ENCODE data around the gene ZDHHC22.

Gene ZDHHC22

DNA sequence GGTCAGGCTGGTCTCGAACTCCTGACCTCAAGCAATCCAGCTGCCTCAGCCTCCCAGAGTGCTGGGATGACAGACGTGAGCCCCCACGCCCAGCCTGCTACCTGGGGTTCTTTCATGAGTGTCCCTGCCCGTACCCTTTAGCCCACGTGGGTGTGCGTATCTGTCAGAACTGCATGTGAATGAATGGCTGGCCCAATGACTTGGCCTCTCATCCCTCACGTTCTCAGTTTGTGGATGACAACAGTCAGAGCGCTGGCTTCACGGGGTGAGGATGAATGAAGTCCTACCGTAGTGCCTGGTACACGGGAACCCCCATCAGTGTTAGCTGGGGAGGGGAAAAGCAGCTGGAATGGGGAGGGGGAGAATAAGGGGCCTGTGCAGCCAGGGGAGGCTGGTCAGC, 16.1 kb upstream of the ZDHHC22 start:
- DNase-seq (ENCODE audit: low read depth, low spot score), result no peak

DNA sequence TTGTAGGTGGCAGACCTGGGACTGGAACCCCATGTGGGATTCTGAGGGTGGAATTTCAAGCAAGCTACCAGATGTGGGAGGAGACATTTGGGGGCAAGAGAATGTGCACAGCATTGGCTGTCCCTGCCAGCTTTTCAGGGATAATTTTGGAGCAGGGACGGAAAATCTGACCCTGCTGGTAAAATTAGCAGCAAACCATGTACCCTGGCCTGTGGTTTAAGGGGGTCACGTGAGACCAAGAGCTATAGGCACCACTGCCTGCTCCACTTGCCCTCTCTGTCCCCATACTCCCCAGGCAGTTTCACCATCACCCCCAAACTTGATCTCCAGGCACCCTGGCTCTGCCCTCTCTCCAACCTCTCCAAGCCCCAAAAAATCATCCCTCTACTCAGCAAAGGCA, 13.5 kb upstream of the ZDHHC22 start:
- DNase-seq (ENCODE audit: low read depth, low spot score), result no peak

DNA sequence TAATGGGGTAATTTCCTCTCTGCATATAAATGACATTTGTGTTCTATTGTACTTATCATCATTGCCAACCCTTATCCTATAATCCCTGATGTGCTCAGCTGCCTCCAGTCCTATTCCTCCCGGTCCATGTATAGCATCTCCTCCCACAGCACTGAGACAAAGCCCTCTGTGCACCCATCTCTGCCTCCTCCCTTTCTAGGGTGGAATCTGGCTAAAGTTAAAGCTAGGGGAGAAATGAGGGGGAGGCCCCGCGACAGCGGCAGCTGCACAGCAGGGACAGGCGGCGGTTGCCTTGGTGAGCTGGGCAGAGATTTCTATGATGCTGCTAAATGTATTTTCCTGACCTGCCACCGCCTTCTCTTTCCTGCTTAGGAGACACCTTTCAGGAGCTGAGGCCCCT, 12.8 kb upstream of the ZDHHC22 start:
- DNase-seq (ENCODE audit: low read depth, low spot score), result no peak

GRCh38 chr14:77153802-77154201, 12.2 kb upstream of the ZDHHC22 start:
- DNase-seq (ENCODE audit: low read depth, low spot score), result no peak

- DNase-seq (ENCODE audit: low read depth, low spot score), result no peak
Observed at GRCh38 chr14:77151918-77152588, 10.5 kb upstream of the ZDHHC22 start.

- peak; percentile 50 for DNase-seq (ENCODE audit: low read depth, low spot score)
Observed at GRCh38 chr14:77151245-77151644, 9.7 kb upstream of the ZDHHC22 start.

DNA sequence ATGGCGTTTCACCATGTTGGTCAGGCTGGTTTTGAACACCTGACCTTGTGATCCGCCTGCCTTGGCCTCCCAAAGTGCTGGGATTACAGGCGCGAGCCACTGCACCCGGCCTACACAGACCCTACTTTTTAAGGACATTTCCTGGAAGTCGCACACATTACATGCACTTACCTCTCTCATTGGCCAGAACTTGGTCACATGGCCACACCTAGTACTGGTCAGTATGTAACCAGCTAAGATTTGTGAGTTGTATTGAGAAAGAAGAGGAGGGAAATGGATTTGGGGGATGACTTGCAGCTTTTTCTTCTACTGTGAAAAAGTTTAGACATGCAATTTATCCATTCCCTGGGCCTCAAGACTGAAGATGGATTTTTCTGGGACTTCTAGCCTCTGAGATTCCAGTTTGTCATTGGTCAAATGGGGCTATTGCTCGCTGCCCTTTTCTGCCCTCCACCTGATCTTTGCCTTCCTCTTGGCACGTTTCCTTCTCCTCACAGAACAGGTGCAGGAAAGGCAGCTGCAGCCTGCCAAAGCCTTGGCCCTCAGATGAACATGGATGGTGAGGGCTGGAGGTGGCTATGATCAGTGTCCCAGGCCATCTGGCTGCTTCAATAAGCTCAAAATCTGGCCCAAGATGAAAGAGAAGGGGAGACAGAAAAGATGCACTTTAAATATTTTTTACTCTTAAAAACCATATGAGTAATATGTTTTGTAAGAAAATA, 7.1 kb upstream of the ZDHHC22 start:
- DNase-seq (ENCODE audit: low read depth, low spot score), result no peak

DNA sequence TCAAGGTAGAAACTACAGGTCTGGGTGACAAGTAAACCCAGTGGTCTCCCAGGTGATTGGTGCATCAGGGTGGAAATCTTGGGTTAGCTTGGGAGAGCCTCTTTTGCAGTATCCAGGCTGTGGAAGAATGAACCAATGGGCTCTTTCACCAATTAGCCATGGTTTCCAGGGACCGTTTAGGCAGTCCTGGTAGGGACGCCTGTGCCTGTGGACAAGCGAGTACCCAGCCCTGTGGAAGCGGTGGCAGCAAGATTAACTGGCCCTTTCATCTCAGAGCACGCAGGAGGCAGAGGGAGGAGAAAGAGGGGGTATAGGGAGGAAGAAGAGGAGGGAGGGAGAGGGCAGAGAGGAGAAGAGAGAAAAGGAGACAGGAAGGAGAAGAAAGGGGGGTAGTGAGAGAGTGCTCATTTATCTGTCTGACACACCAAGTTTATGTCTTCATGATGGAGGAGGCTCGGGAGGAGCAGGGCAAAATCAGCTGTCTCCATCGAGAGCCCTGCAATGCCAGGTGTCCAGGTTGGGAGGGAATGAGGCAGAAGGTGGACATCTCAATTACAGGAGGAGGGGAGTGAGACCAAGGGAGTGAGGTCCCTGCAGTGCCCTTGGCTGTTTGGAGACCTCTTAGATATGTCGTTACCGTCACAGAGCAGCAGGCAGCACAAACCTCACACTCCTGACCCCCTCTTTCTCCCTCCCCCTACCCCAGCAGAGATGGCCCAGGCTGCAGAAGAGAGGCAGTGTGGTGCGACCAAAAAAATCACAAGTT, 4.6 kb upstream of the ZDHHC22 start:
- no peak for DNase-seq (ENCODE audit: low read depth, low spot score)

DNA sequence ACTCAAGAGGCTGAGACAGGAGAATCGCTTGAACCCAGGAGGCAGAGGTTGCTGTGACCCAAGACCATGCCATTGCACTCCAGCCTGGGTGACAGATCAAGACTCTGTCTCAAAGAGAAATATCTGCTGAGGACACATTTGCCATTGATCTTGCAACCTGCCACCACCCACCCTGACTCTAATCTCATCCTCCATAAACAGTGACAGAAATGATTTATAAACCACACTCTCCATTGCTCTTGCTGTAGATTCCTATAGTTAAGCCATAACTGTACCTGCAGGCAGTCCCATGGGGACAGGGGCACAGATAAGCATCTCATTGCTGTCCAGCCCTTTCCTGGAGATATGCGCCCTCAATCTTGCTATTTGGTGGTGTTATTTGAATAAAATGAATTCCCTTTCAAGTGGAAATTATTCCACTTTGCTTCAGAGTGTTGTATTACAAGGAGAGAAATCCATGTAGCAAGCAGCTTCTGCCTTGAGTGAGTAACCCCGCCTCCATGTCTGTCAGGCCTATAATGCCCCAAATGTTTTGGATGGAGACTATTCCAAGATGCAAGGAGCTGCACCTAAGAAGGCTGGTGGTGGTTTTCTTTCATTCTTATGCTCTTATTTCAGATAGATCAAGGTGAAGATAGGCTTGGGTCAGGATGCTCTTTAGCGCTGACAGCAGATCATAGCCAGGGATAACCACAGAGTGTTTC, 3.0 kb upstream of the ZDHHC22 start:
- no peak for DNase-seq (ENCODE audit: low read depth, low spot score)

GRCh38 chr14:77143071-77143470, 1.5 kb upstream of the ZDHHC22 start:
- no peak for DNase-seq (ENCODE audit: low read depth, low spot score)

- no peak for DNase-seq (ENCODE audit: low read depth, low spot score)
Observed at GRCh38 chr14:77142005-77142800, 612 bp upstream of the ZDHHC22 start.

GRCh38 chr14:77140359-77141213, 1.0 kb downstream of the ZDHHC22 start:
- no peak for DNase-seq (ENCODE audit: low read depth, low spot score)

- DNase-seq (ENCODE audit: low read depth, low spot score), result peak; percentile 79
Observed at GRCh38 chr14:77139540-77140358, 1.8 kb downstream of the ZDHHC22 start.

DNA sequence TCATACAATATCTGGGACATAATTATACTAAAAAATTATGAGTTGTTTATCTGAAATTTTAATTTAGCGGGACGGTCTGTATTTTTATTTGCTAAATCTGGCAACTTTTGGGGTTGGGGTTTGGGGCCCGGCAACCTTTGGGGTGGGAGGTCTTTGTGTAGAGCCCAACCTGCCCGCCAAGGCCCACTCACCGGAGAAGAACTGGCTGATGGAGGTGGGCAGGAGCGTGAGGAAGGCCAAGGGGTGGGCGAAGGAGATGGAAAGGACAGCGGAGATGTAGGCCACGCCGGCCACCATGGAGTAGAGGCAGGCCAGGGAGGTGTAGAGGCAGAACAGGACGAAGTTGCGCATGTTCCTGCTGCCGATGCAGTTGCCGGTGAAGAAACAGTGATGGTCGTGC, 2.6 kb downstream of the ZDHHC22 start:
- no peak for DNase-seq (ENCODE audit: low read depth, low spot score)

GRCh38 chr14:77133720-77134338, 7.8 kb downstream of the ZDHHC22 start:
- DNase-seq (ENCODE audit: low read depth, low spot score), result peak; percentile 91

GRCh38 chr14:77131871-77132486, 9.6 kb downstream of the ZDHHC22 start:
- DNase-seq (ENCODE audit: low read depth, low spot score), result no peak

- DNase-seq (ENCODE audit: low read depth, low spot score), result no peak
Observed at GRCh38 chr14:77131206-77131605, 10.4 kb downstream of the ZDHHC22 start.

- no peak for DNase-seq (ENCODE audit: low read depth, low spot score)
Observed at GRCh38 chr14:77130386-77130785, 11.2 kb downstream of the ZDHHC22 start.

Data from ELF-1 (cell line).